ENCODE results near the gene GFER.
A peak's percentile ranks its signal among the peaks of the same experiment; 100 is the strongest.

The GFER gene

GRCh38 chr16:2023092-2024031, 39.4 kb downstream of the GFER start:
- H3K27me3 ChIP-seq (ENCODE audit: control insufficient read depth, insufficient read depth, low read length) = peaks cover 43% of the 10 kb centered on the region
- peaks cover 4% of the 10 kb centered on the region for H3K4me1 ChIP-seq (ENCODE audit: control insufficient read depth, insufficient read depth, low read length)
- H3K9ac ChIP-seq (ENCODE audit: low read depth, low read length) = peak overlapping the region; percentile 47
- peak overlapping the region; percentile 69 for H3K4me3 ChIP-seq (ENCODE audit: low read depth, low read length)
- H3K9me3 ChIP-seq (ENCODE audit: control insufficient read depth, insufficient read depth, low read length) = no peaks in the 10 kb centered on the region
- no peaks in the 10 kb centered on the region for H3K36me3 ChIP-seq (ENCODE audit: control insufficient read depth, insufficient read depth, low read length)

- Histone ChIP-seq H3K4me3 (ENCODE audit: low read depth, low read length) (peak overlapping the region; percentile 69), H3K4me1 (ENCODE audit: control insufficient read depth, insufficient read depth, low read length) (peaks cover 4% of the 10 kb centered on the region), H3K27me3 (ENCODE audit: control insufficient read depth, insufficient read depth, low read length) (peaks cover 40% of the 10 kb centered on the region), H3K9me3 (ENCODE audit: control insufficient read depth, insufficient read depth, low read length) (no peaks in the 10 kb centered on the region), H3K9ac (ENCODE audit: low read depth, low read length) (no peak overlapping the region), H3K36me3 (ENCODE audit: control insufficient read depth, insufficient read depth, low read length) (no peaks in the 10 kb centered on the region)
These were observed 40.0 kb downstream of the GFER start for GRCh38 chr16:2024032-2024420.

GRCh38 chr16:2025251-2025650, 41.3 kb downstream of the GFER start:
- peaks cover 4% of the 10 kb centered on the region for H3K4me1 ChIP-seq (ENCODE audit: control insufficient read depth, insufficient read depth, low read length)
- peaks cover 3% of the 10 kb centered on the region for H3K36me3 ChIP-seq (ENCODE audit: control insufficient read depth, insufficient read depth, low read length)
- H3K9ac ChIP-seq (ENCODE audit: low read depth, low read length) = no peak overlapping the region
- H3K9me3 ChIP-seq (ENCODE audit: control insufficient read depth, insufficient read depth, low read length) = no peaks in the 10 kb centered on the region
- no peak overlapping the region for H3K4me3 ChIP-seq (ENCODE audit: low read depth, low read length)
- H3K27me3 ChIP-seq (ENCODE audit: control insufficient read depth, insufficient read depth, low read length) = peaks cover 28% of the 10 kb centered on the region

GRCh38 chr16:2025878-2026460, 42.0 kb downstream of the GFER start:
- Histone ChIP-seq H3K9me3 (ENCODE audit: control insufficient read depth, insufficient read depth, low read length) (no peaks in the 10 kb centered on the region), H3K36me3 (ENCODE audit: control insufficient read depth, insufficient read depth, low read length) (peaks cover 3% of the 10 kb centered on the region), H3K27me3 (ENCODE audit: control insufficient read depth, insufficient read depth, low read length) (peaks cover 21% of the 10 kb centered on the region), H3K4me1 (ENCODE audit: control insufficient read depth, insufficient read depth, low read length) (peaks cover 4% of the 10 kb centered on the region), H3K4me3 (ENCODE audit: low read depth, low read length) (peak overlapping the region; percentile 30), H3K9ac (ENCODE audit: low read depth, low read length) (no peak overlapping the region)

GRCh38 chr16:2026461-2027023, 42.5 kb downstream of the GFER start, which contains the start of gene NHERF2:
NHERF2 (plus strand) TSS chr16:2026902; CDS start chr16:2027006, 104 bp downstream.
- Histone ChIP-seq H3K4me1 (ENCODE audit: control insufficient read depth, insufficient read depth, low read length) (peaks cover 4% of the 10 kb centered on the region), H3K9ac (ENCODE audit: low read depth, low read length) (no peak within 1 kb of the TSS), H3K36me3 (ENCODE audit: control insufficient read depth, insufficient read depth, low read length) (peaks cover 3% of the 10 kb centered on the region), H3K9me3 (ENCODE audit: control insufficient read depth, insufficient read depth, low read length) (no peaks in the 10 kb centered on the region), H3K4me3 (ENCODE audit: low read depth, low read length) (peak within 1 kb of the TSS; percentile 32), H3K27me3 (ENCODE audit: control insufficient read depth, insufficient read depth, low read length) (peaks cover 16% of the 10 kb centered on the region)

- H3K27me3 ChIP-seq (ENCODE audit: control insufficient read depth, insufficient read depth, low read length) = peaks cover 13% of the 10 kb centered on the region
- H3K36me3 ChIP-seq (ENCODE audit: control insufficient read depth, insufficient read depth, low read length) = peaks cover 3% of the 10 kb centered on the region
- H3K9me3 ChIP-seq (ENCODE audit: control insufficient read depth, insufficient read depth, low read length) = no peaks in the 10 kb centered on the region
- peak overlapping the region; percentile 32 for H3K4me3 ChIP-seq (ENCODE audit: low read depth, low read length)
- no peak overlapping the region for H3K9ac ChIP-seq (ENCODE audit: low read depth, low read length)
- peaks cover 4% of the 10 kb centered on the region for H3K4me1 ChIP-seq (ENCODE audit: control insufficient read depth, insufficient read depth, low read length)
These were observed 43.3 kb downstream of the GFER start for GRCh38 chr16:2027024-2028010.

GRCh38 chr16:2028146-2028545, 44.2 kb downstream of the GFER start:
- H3K4me3 ChIP-seq (ENCODE audit: low read depth, low read length) = no peak overlapping the region
- H3K36me3 ChIP-seq (ENCODE audit: control insufficient read depth, insufficient read depth, low read length) = peaks cover 3% of the 10 kb centered on the region
- peaks cover 4% of the 10 kb centered on the region for H3K4me1 ChIP-seq (ENCODE audit: control insufficient read depth, insufficient read depth, low read length)
- H3K9ac ChIP-seq (ENCODE audit: low read depth, low read length) = no peak overlapping the region
- no peaks in the 10 kb centered on the region for H3K9me3 ChIP-seq (ENCODE audit: control insufficient read depth, insufficient read depth, low read length)
- H3K27me3 ChIP-seq (ENCODE audit: control insufficient read depth, insufficient read depth, low read length) = peaks cover 13% of the 10 kb centered on the region

- Histone ChIP-seq H3K4me3 (ENCODE audit: low read depth, low read length) (no peak overlapping the region), H3K4me1 (ENCODE audit: control insufficient read depth, insufficient read depth, low read length) (peaks cover 4% of the 10 kb centered on the region), H3K27me3 (ENCODE audit: control insufficient read depth, insufficient read depth, low read length) (peaks cover 13% of the 10 kb centered on the region), H3K36me3 (ENCODE audit: control insufficient read depth, insufficient read depth, low read length) (peaks cover 3% of the 10 kb centered on the region), H3K9me3 (ENCODE audit: control insufficient read depth, insufficient read depth, low read length) (no peaks in the 10 kb centered on the region), H3K9ac (ENCODE audit: low read depth, low read length) (no peak overlapping the region)
These were observed 44.7 kb downstream of the GFER start for GRCh38 chr16:2028620-2029220.

- H3K4me3 ChIP-seq (ENCODE audit: low read depth, low read length) = no peak overlapping the region
- peaks cover 4% of the 10 kb centered on the region for H3K4me1 ChIP-seq (ENCODE audit: control insufficient read depth, insufficient read depth, low read length)
- peaks cover 13% of the 10 kb centered on the region for H3K27me3 ChIP-seq (ENCODE audit: control insufficient read depth, insufficient read depth, low read length)
- H3K9me3 ChIP-seq (ENCODE audit: control insufficient read depth, insufficient read depth, low read length) = no peaks in the 10 kb centered on the region
- H3K36me3 ChIP-seq (ENCODE audit: control insufficient read depth, insufficient read depth, low read length) = peaks cover 3% of the 10 kb centered on the region
- H3K9ac ChIP-seq (ENCODE audit: low read depth, low read length) = no peak overlapping the region
These were observed 45.4 kb downstream of the GFER start for GRCh38 chr16:2029350-2029749.

GRCh38 chr16:2030036-2030435, 46.0 kb downstream of the GFER start:
- no peak overlapping the region for H3K9ac ChIP-seq (ENCODE audit: low read depth, low read length)
- peaks cover 4% of the 10 kb centered on the region for H3K4me1 ChIP-seq (ENCODE audit: control insufficient read depth, insufficient read depth, low read length)

More at GRCh38 chr16:2030036-2030435, 46.0 kb downstream of the GFER start:
- Histone ChIP-seq H3K4me3 (ENCODE audit: low read depth, low read length) (no peak overlapping the region), H3K9me3 (ENCODE audit: control insufficient read depth, insufficient read depth, low read length) (no peaks in the 10 kb centered on the region), H3K36me3 (ENCODE audit: control insufficient read depth, insufficient read depth, low read length) (peaks cover 3% of the 10 kb centered on the region), H3K27me3 (ENCODE audit: control insufficient read depth, insufficient read depth, low read length) (peaks cover 13% of the 10 kb centered on the region)
